Measurements from ENCODE around the gene STS. TPM values are rescaled to one million over a fixed set of nuclear protein-coding genes. Genes with fewer than 3 reads are reported as not detected.

The STS gene
- total and polyA plus RNA-seq, 2 of the 4 experiments (the other 2 are of a cell fraction) = 2.6 to 3.4 TPM

GRCh38 chrX:7127056-7127455, 20.5 kb upstream of the STS start:
- no peak overlapping the region for H2BK20ac ChIP-seq (ENCODE audit: low read depth, low read length)
- no peak overlapping the region for H2BK5ac ChIP-seq (ENCODE audit: low read depth, low read length, poor library complexity, severe bottlenecking)
- no peak overlapping the region for H3K9ac ChIP-seq (ENCODE audit: low read depth, low read length)
- no peak overlapping the region for H3K27ac ChIP-seq (ENCODE audit: insufficient read depth, low read length)
- dilution Hi-C loops (cut with HindIII; ENCODE audit: low sequenced_read_pairs, unreplicated experiment) (no loop called here), in situ Hi-C loops (cut with MboI; ENCODE audit: low sequenced_read_pairs) (no loop called here), intact Hi-C loops (cut with micrococcal nuclease) (no loop called here)
- no peak for TF ChIP-seq NFE2L2 (IDR thresholded peaks at IDR 0.05; ENCODE audit: low read depth, low read length)
- H3K9me1 ChIP-seq (ENCODE audit: insufficient read depth, low read length) = peaks cover 5% of the 10 kb centered on the region; the same call in 1 of the 2 replicates
- 0 out of 2 replicates have a peak, but pooled peaks cover 2% of the 10 kb centered on the region for H3K4me1 ChIP-seq (ENCODE audit: control insufficient read depth, insufficient read depth, low read length)
- H2AK9ac ChIP-seq (replicated peaks; ENCODE audit: low read depth, low read length, poor library complexity) = no peak overlapping the region
- no peak overlapping the region for H3K14ac ChIP-seq (replicated peaks; ENCODE audit: low read depth, low read length)
- no peak overlapping the region for H3K4me2 ChIP-seq (ENCODE audit: low read depth, low read length)
- DNase-seq (no peak), ATAC-seq (ENCODE audit: low read depth) (peak; percentile 37; the same call in 1 of the 2 replicates)
- WGBS, 2 experiments (ENCODE audit: extremely low coverage in 2 of 2, insufficient read length in 1 of 2) = no CpG with 5 or more reads among the region's 2 CpGs
- H3K4ac ChIP-seq (ENCODE audit: low read depth, low read length) = no peak overlapping the region
- H2AFZ ChIP-seq (replicated peaks; ENCODE audit: low read length, poor library complexity) = no peak overlapping the region
- no peak overlapping the region for H2BK15ac ChIP-seq (ENCODE audit: low read depth, low read length)
- no TSS peak for BruUV-seq (replicated peaks)
- no peak overlapping the region for H3K18ac ChIP-seq (ENCODE audit: low read depth, low read length)
- no peaks in the 10 kb centered on the region for H4K20me1 ChIP-seq (ENCODE audit: insufficient read depth, low read length)
- H3K27me3 ChIP-seq (ENCODE audit: control insufficient read depth, insufficient read depth, low read length) = no peaks in the 10 kb centered on the region
- ChIA-PET CTCF (no interaction called here), POLR2A (ENCODE audit: unreplicated experiment) (no interaction called here)
- no peaks in the 10 kb centered on the region for H3K9me3 ChIP-seq (ENCODE audit: control insufficient read depth, insufficient read depth, low read length)
- H2AK5ac ChIP-seq (ENCODE audit: low read depth, low read length) = no peak overlapping the region
- peaks cover 26 to 33% of the 10 kb centered on the region in 2 experiments for H3K79me1 ChIP-seq (ENCODE audit: low read depth in 1 of 2, low read length in 2 of 2)
- H4K91ac ChIP-seq (ENCODE audit: insufficient read depth, low read depth, low read length) = no peak overlapping the region
- H4K8ac ChIP-seq (ENCODE audit: low read depth in 2 of 2, low read length in 2 of 2) = no peak overlapping the region
- no peaks in the 10 kb centered on the region for H3K36me3 ChIP-seq (ENCODE audit: control insufficient read depth, insufficient read depth, low read length)
- H3K4me3 ChIP-seq (ENCODE audit: insufficient read depth, low read depth, low read length) = no peak overlapping the region
- no peak overlapping the region for H3K23ac ChIP-seq (ENCODE audit: low read depth, low read length)
- H3K56ac ChIP-seq (ENCODE audit: extremely low read depth, insufficient read depth, low read length) = no peak overlapping the region
- no peak overlapping the region for H2BK120ac ChIP-seq (ENCODE audit: low read depth, low read length)
- no peak overlapping the region for H4K5ac ChIP-seq (ENCODE audit: low read depth, low read length)

All from IMR-90 (cell line).